ENCODE data around the gene CLNK.

CLNK gene

GRCh38 chr4:10701702-10702460 lies 17.3 kb upstream of the CLNK start:
- DNase-seq (ENCODE audit: low read depth in 1 of 2, low spot score in 1 of 2): no peak

- DNase-seq (ENCODE audit: low read depth in 1 of 2, low spot score in 1 of 2): no peak
Observed at GRCh38 chr4:10701161-10701560, 16.6 kb upstream of the CLNK start.

- no peak for DNase-seq (ENCODE audit: low read depth in 1 of 2, low spot score in 1 of 2)
Observed at GRCh38 chr4:10698172-10698571, 13.6 kb upstream of the CLNK start.

- DNase-seq (ENCODE audit: low read depth in 1 of 2, low spot score in 1 of 2): no peak
Observed at GRCh38 chr4:10697086-10697485, 12.5 kb upstream of the CLNK start.

GRCh38 chr4:10696253-10696652 lies 11.7 kb upstream of the CLNK start:
- no peak for DNase-seq (ENCODE audit: low read depth in 1 of 2, low spot score in 1 of 2)

- DNase-seq (ENCODE audit: low read depth in 1 of 2, low spot score in 1 of 2): no peak
Observed at GRCh38 chr4:10694828-10695209, 10.3 kb upstream of the CLNK start.

GRCh38 chr4:10694151-10694827 lies 9.7 kb upstream of the CLNK start:
- no peak for DNase-seq (ENCODE audit: low read depth in 1 of 2, low spot score in 1 of 2)

- no peak for DNase-seq (ENCODE audit: low read depth in 1 of 2, low spot score in 1 of 2)
Observed at GRCh38 chr4:10691651-10692050, 7.1 kb upstream of the CLNK start.

GRCh38 chr4:10690185-10690907 lies 5.8 kb upstream of the CLNK start:
- no peak for DNase-seq (ENCODE audit: low read depth in 1 of 2, low spot score in 1 of 2)

GRCh38 chr4:10688846-10689245 lies 4.3 kb upstream of the CLNK start:
- no peak for DNase-seq (ENCODE audit: low read depth in 1 of 2, low spot score in 1 of 2)

GRCh38 chr4:10688022-10688421 lies 3.5 kb upstream of the CLNK start:
- DNase-seq (ENCODE audit: low read depth in 1 of 2, low spot score in 1 of 2): no peak

GRCh38 chr4:10687526-10687925 lies 3.0 kb upstream of the CLNK start:
- no peak for DNase-seq (ENCODE audit: low read depth in 1 of 2, low spot score in 1 of 2)

GRCh38 chr4:10682397-10682796 lies 2.2 kb downstream of the CLNK start:
- no peak for DNase-seq (ENCODE audit: low read depth in 1 of 2, low spot score in 1 of 2)

GRCh38 chr4:10677796-10678497 lies 6.6 kb downstream of the CLNK start:
- no peak for DNase-seq (ENCODE audit: low read depth in 1 of 2, low spot score in 1 of 2)

GRCh38 chr4:10673817-10674369 lies 10.7 kb downstream of the CLNK start:
- DNase-seq (ENCODE audit: low read depth in 1 of 2, low spot score in 1 of 2): no peak

GRCh38 chr4:10672379-10672778 lies 12.2 kb downstream of the CLNK start:
- no peak for DNase-seq (ENCODE audit: low read depth in 1 of 2, low spot score in 1 of 2)

GRCh38 chr4:10671799-10672198 lies 12.8 kb downstream of the CLNK start:
- no peak for DNase-seq (ENCODE audit: low read depth in 1 of 2, low spot score in 1 of 2)

- no peak for DNase-seq (ENCODE audit: low read depth in 1 of 2, low spot score in 1 of 2)
Observed at GRCh38 chr4:10671366-10671765, 13.2 kb downstream of the CLNK start.

- no peak for DNase-seq (ENCODE audit: low read depth in 1 of 2, low spot score in 1 of 2)
Observed at GRCh38 chr4:10670321-10670720, 14.2 kb downstream of the CLNK start.

GRCh38 chr4:10667701-10668326 lies 16.8 kb downstream of the CLNK start:
- DNase-seq (ENCODE audit: low read depth in 1 of 2, low spot score in 1 of 2): no peak

GRCh38 chr4:10666616-10667015 lies 18.0 kb downstream of the CLNK start:
- no peak for DNase-seq (ENCODE audit: low read depth in 1 of 2, low spot score in 1 of 2)

Data from activated CD4-positive, alpha-beta T cell treated with anti-CD3 and anti-CD28 coated beads, Interleukin-2, amount 50 U/mL, for 24 hours (primary cell).